ENCODE results near the gene PTGIR.

DNA sequence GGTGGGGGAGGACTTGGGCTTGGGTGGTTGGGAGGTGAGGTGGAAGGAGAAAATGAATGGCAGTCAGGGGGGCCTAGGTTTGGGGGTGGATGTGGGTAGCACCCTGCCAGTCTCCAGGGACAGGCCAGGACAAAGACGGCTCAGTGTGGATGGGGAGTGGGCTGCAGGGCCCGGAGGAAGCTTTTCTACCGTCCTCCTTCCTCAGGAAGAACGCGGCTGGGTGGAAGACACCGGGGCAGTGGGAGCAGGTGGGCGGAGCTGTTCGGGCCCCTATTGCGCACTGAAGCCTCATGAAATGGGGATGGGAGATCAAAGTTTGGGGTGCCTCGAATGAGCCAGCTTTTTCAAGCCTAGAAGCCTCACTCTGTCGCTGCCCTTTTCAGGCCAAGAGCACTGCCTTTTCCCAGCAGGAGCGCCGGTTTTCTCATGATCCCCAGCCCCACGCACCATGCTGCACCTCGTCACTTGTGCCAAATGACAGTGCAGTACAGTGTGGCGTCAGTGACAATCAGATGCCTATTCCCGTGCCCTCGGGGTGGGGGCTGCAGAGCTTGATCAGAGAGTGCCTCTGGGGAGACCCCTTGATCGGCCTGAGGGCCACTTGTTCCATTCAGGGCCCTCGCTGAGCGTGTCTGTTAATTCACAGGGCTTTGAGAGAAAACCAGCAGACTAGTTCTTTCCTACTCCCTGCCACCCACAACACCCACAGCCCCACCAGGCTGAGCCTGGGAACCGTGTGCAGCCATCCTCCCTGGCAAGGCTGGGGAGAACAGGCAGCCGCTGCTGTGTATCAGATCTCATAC, 22.3 kb downstream of the PTGIR start:
- TF ChIP-seq POLR2AphosphoS5 (IDR thresholded peaks at IDR 0.05; ENCODE audit: low read depth, low read length) (no peak), POLR2A (IDR thresholded peaks at IDR 0.05; ENCODE audit: low read depth, low read length) (no peak)
